HepG2 (cell line): ENCODE results near the gene NFE2L1. TPM values are rescaled to one million over a fixed set of nuclear protein-coding genes. Genes with fewer than 3 reads are reported as not detected.

Experiments used
- HBP1 ChIP-seq: IDR thresholded peaks from 2 replicates; pipeline ENCODE4 v1.6.1; 2016; ENCODE audit warnings: low read depth, control low read depth
- HMGXB3 ChIP-seq: sonication (generic); formaldehyde crosslinking; IDR thresholded peaks from 2 replicates; pipeline ENCODE4 v1.4.0; 2020; ENCODE audit warnings: missing genetic modification reagents, borderline replicate concordance
- MLXIP ChIP-seq: sonication (generic); formaldehyde crosslinking; IDR thresholded peaks from 2 replicates; pipeline ENCODE4 v1.9.0; 2021; ENCODE audit warnings: missing genetic modification reagents, borderline replicate concordance
- NFKB2 ChIP-seq: sonication (generic); formaldehyde crosslinking; IDR thresholded peaks from 2 replicates; pipeline ENCODE4 v1.4.0; 2020; ENCODE audit warnings: missing genetic modification reagents, borderline replicate concordance
- NKX3-1 ChIP-seq: sonication (generic); formaldehyde crosslinking; IDR thresholded peaks from 2 replicates; pipeline ENCODE4 v1.5.0; 2020; ENCODE audit warnings: missing genetic modification reagents
- PATZ1 ChIP-seq: sonication (generic); formaldehyde crosslinking; IDR thresholded peaks from 2 replicates; pipeline ENCODE4 v1.4.0; 2020; ENCODE audit warnings: missing genetic modification reagents
- ZBTB49 ChIP-seq: sonication (generic); formaldehyde crosslinking; IDR thresholded peaks from 2 replicates; pipeline ENCODE4 v1.4.0; 2020; ENCODE audit warnings: missing genetic modification reagents, borderline replicate concordance
- ZFP82 ChIP-seq: sonication (generic); formaldehyde crosslinking; IDR thresholded peaks from 2 replicates; pipeline ENCODE4 v1.5.1; 2020; ENCODE audit warnings: mild to moderate bottlenecking, missing genetic modification reagents, borderline replicate concordance
- ZNF34 ChIP-seq: sonication (generic); formaldehyde crosslinking; IDR thresholded peaks from 2 replicates; pipeline ENCODE4 v1.4.0; 2020; ENCODE audit warnings: mild to moderate bottlenecking, missing genetic modification reagents, borderline replicate concordance
- ZNF563 ChIP-seq: sonication (generic); formaldehyde crosslinking; IDR thresholded peaks from 2 replicates; pipeline ENCODE4 v1.8.0; 2022; ENCODE audit warnings: mild to moderate bottlenecking, moderate library complexity, missing genetic modification reagents
- ZNF710 ChIP-seq: sonication (generic); formaldehyde crosslinking; IDR thresholded peaks from 2 replicates; pipeline ENCODE4 v1.5.0; 2020; ENCODE audit warnings: mild to moderate bottlenecking, missing genetic modification reagents, borderline replicate concordance
- polyA plus RNA-seq, 8 experiments: library from polyadenylated mRNA; depleted of rRNA in 3 of 8; stranded (reverse) in 7 of 8; unstranded in 1 of 8; fragments of >200 nt; fragmentation: Illumina TruSeq in 4 of 8; extraction: Trizol in 4 of 8; gene quantifications; 2 replicates each; pipeline versions ENCODE4 v1.2.1 to v1.2.3, GENCODE V29; 2011 to 2016; ENCODE audit warnings: low read depth in 4 of 8, missing spikeins in 1 of 8, mixed read lengths in 1 of 8; ENCODE audit not compliant: insufficient read depth in 1 of 8
- total RNA-seq, 5 experiments: library from RNA; depleted of rRNA; stranded (reverse); fragments of >200 nt; fragmentation: Illumina TruSeq; extraction: Trizol; gene quantifications; 2 replicates each; pipeline ENCODE4 v1.2.3, GENCODE V29; 2016; ENCODE audit warnings: low read depth in 1 of 5

NFE2L1 gene
- total and polyA plus RNA-seq, 2 of the 13 experiments (the other 11 are each of a cell fraction or from before 2014, with no cell fraction given): 67.0 to 234 TPM

- TF ChIP-seq MLXIP (CRISPR knock-in tag): no peak; the same call in 1 of the 2 replicates
- peak; percentile 77; the same call in 1 of the 2 replicates for TF ChIP-seq PATZ1 (CRISPR knock-in tag)
- TF ChIP-seq HMGXB3 (CRISPR knock-in tag): no peak; the same call in 1 of the 2 replicates
- peak; percentile 73; the same call in 1 of the 2 replicates for TF ChIP-seq HBP1 (CRISPR knock-in tag)
- no peak for TF ChIP-seq ZBTB49 (CRISPR knock-in tag)
- TF ChIP-seq NFKB2 (CRISPR knock-in tag): peak; percentile 72; the same call in 1 of the 2 replicates
- TF ChIP-seq ZNF563 (CRISPR knock-in tag): peak; percentile 98
- TF ChIP-seq ZFP82: no peak; the same call in 1 of the 2 replicates
- TF ChIP-seq ZNF34 (CRISPR knock-in tag): peak; percentile 88; the same call in 1 of the 2 replicates
- TF ChIP-seq ZNF710 (CRISPR knock-in tag): peak; percentile 84
- peak; percentile 65; the same call in 1 of the 2 replicates for TF ChIP-seq NKX3-1 (CRISPR knock-in tag)
Measured at GRCh38 chr17:48101012-48101720, 53.0 kb downstream of the NFE2L1 start, which contains the start of gene CBX1 (continued).
